BLaER1 treated with 17β-estradiol and CSF1 and Interleukin-3, amounts not matched to agents 10 nM and 100 nM (cell line): ENCODE results near the gene FEZF1.

ENCODE experiments used
- H3K27ac ChIP-seq, 11 experiments: shearing (Covaris generic); formaldehyde crosslinking; 2 replicates each; pipeline ENCODE4 v1.8.1; 2022
- H3K27me3 ChIP-seq, 11 experiments: shearing (Covaris generic); formaldehyde crosslinking; 2 replicates each; pipeline ENCODE4 v1.8.1; 2022
- H3K36me3 ChIP-seq, 11 experiments: shearing (Covaris generic); formaldehyde crosslinking; 2 replicates each; pipeline ENCODE4 v1.8.1; 2022
- H3K4me1 ChIP-seq, 10 experiments: shearing (Covaris generic); formaldehyde crosslinking; 2 replicates each; pipeline ENCODE4 v1.8.1; 2022
- H3K4me2 ChIP-seq, 11 experiments: shearing (Covaris generic); formaldehyde crosslinking; 2 replicates each; pipeline ENCODE4 v1.8.1; 2022
- H3K4me3 ChIP-seq, 10 experiments: shearing (Covaris generic); formaldehyde crosslinking; 2 replicates each; pipeline ENCODE4 v1.8.1; 2022
- H3K9ac ChIP-seq, 11 experiments: shearing (Covaris generic); formaldehyde crosslinking; 2 replicates each; pipeline ENCODE4 v1.8.1; 2022
- H3K9me3 ChIP-seq, 11 experiments: shearing (Covaris generic); formaldehyde crosslinking; replicated peaks in 1 of 11; 2 replicates each; pipeline ENCODE4 v1.8.1; 2022
- H4K20me1 ChIP-seq, 11 experiments: shearing (Covaris generic); formaldehyde crosslinking; 2 replicates each; pipeline ENCODE4 v1.8.1; 2022
- Cebpa-rat ChIP-seq, 11 experiments: shearing (Covaris generic); IDR thresholded peaks; 2 replicates each; pipeline ENCODE4 v1.8.1; 2022

Gene FEZF1

GRCh38 chr7:122302761-122303530 lies 1.6 kb downstream of the FEZF1 start:
- no peak overlapping the region for H3K4me3 ChIP-seq
- no peaks in the 10 kb centered on the region for H3K4me1 ChIP-seq
- H4K20me1 ChIP-seq: no peaks in the 10 kb centered on the region
- H3K4me2 ChIP-seq: no peak overlapping the region
- no peak for TF ChIP-seq Cebpa-rat (IDR thresholded peaks at IDR 0.05)
- no peak overlapping the region for H3K27ac ChIP-seq
- peaks cover 58 to 73% (median 67%) of the 10 kb centered on the region in 11 experiments for H3K9me3 ChIP-seq
- no peaks in the 10 kb centered on the region; a peak in 1 of 22 replicates for H3K36me3 ChIP-seq
- H3K27me3 ChIP-seq: peaks cover 0 to 4% (median 0%) of the 10 kb centered on the region in 11 experiments; a peak in 1 of 22 replicates
- H3K9ac ChIP-seq: no peak overlapping the region

- Histone ChIP-seq H3K27me3 (peaks cover 0 to 4% (median 0%) of the 10 kb centered on the region in 11 experiments; a peak in 1 of 22 replicates), H3K27ac (no peak overlapping the region), H3K4me2 (no peak overlapping the region)
Measured at GRCh38 chr7:122301858-122302760, 2.4 kb downstream of the FEZF1 start.

GRCh38 chr7:122300956-122301833 lies 3.4 kb downstream of the FEZF1 start:
- H3K27me3 ChIP-seq: peaks cover 0 to 4% (median 0%) of the 10 kb centered on the region in 11 experiments; a peak in 1 of 22 replicates
- H3K4me2 ChIP-seq: no peak overlapping the region
- H3K27ac ChIP-seq: no peak overlapping the region
- H3K9ac ChIP-seq: no peak overlapping the region
- H3K36me3 ChIP-seq: no peaks in the 10 kb centered on the region; a peak in 1 of 22 replicates
- no peak for TF ChIP-seq Cebpa-rat (IDR thresholded peaks at IDR 0.05)
- no peak overlapping the region for H3K4me3 ChIP-seq
- no peaks in the 10 kb centered on the region for H4K20me1 ChIP-seq
- H3K4me1 ChIP-seq: no peaks in the 10 kb centered on the region
- H3K9me3 ChIP-seq: peaks cover 50 to 63% (median 56%) of the 10 kb centered on the region in 11 experiments

More at GRCh38 chr7:122301858-122302760, 2.4 kb downstream of the FEZF1 start:
- H3K4me3 ChIP-seq: no peak overlapping the region
- no peak for TF ChIP-seq Cebpa-rat (IDR thresholded peaks at IDR 0.05)
- peaks cover 58 to 72% (median 66%) of the 10 kb centered on the region in 11 experiments for H3K9me3 ChIP-seq
- no peaks in the 10 kb centered on the region for H4K20me1 ChIP-seq
- H3K36me3 ChIP-seq: no peaks in the 10 kb centered on the region; a peak in 1 of 22 replicates
- no peaks in the 10 kb centered on the region for H3K4me1 ChIP-seq
- H3K9ac ChIP-seq: no peak overlapping the region

- no peak overlapping the region for H3K9ac ChIP-seq
- no peak for TF ChIP-seq Cebpa-rat (IDR thresholded peaks at IDR 0.05)
- H3K36me3 ChIP-seq: no peaks in the 10 kb centered on the region
- peaks cover 42 to 54% (median 48%) of the 10 kb centered on the region in 11 experiments for H3K9me3 ChIP-seq
- H3K27me3 ChIP-seq: peaks cover 0 to 4% (median 0%) of the 10 kb centered on the region in 11 experiments; a peak in 1 of 22 replicates
- H3K4me1 ChIP-seq: no peaks in the 10 kb centered on the region
- H4K20me1 ChIP-seq: no peaks in the 10 kb centered on the region
- H3K27ac ChIP-seq: no peak overlapping the region
- no peak overlapping the region for H3K4me3 ChIP-seq
- H3K4me2 ChIP-seq: no peak overlapping the region
Measured at GRCh38 chr7:122300211-122300932, 4.2 kb downstream of the FEZF1 start.

- H3K36me3 ChIP-seq: no peaks in the 10 kb centered on the region
- H3K27me3 ChIP-seq: peaks cover 0 to 4% (median 0%) of the 10 kb centered on the region in 11 experiments; a peak in 1 of 22 replicates
- H3K9me3 ChIP-seq: peaks cover 35 to 49% (median 42%) of the 10 kb centered on the region in 11 experiments
- H3K9ac ChIP-seq: no peak overlapping the region
- H3K4me3 ChIP-seq: no peak overlapping the region
- H3K4me2 ChIP-seq: no peak overlapping the region
- no peak for TF ChIP-seq Cebpa-rat (IDR thresholded peaks at IDR 0.05)
- no peak overlapping the region for H3K27ac ChIP-seq
- no peaks in the 10 kb centered on the region for H4K20me1 ChIP-seq
- H3K4me1 ChIP-seq: no peaks in the 10 kb centered on the region
Measured at GRCh38 chr7:122299624-122300210, 4.8 kb downstream of the FEZF1 start.

GRCh38 chr7:122298618-122299017 lies 5.9 kb downstream of the FEZF1 start:
- Histone ChIP-seq H3K27ac (no peak overlapping the region), H3K4me1 (no peaks in the 10 kb centered on the region), H3K4me3 (no peak overlapping the region), H3K27me3 (peaks cover 0 to 4% (median 0%) of the 10 kb centered on the region in 11 experiments; a peak in 1 of 22 replicates), H3K36me3 (no peaks in the 10 kb centered on the region), H3K9ac (no peak overlapping the region), H4K20me1 (no peaks in the 10 kb centered on the region), H3K4me2 (no peak overlapping the region), H3K9me3 (peaks cover 24 to 38% (median 31%) of the 10 kb centered on the region in 11 experiments)
- no peak for TF ChIP-seq Cebpa-rat (IDR thresholded peaks at IDR 0.05)

GRCh38 chr7:122298131-122298530 lies 6.4 kb downstream of the FEZF1 start:
- H3K27me3 ChIP-seq: peaks cover 0 to 4% (median 0%) of the 10 kb centered on the region in 11 experiments; a peak in 1 of 22 replicates
- H3K4me2 ChIP-seq: no peak overlapping the region
- H3K4me3 ChIP-seq: no peak overlapping the region
- TF ChIP-seq Cebpa-rat (IDR thresholded peaks at IDR 0.05): no peak
- H3K9ac ChIP-seq: no peak overlapping the region
- no peaks in the 10 kb centered on the region for H3K36me3 ChIP-seq
- no peaks in the 10 kb centered on the region for H3K4me1 ChIP-seq
- no peaks in the 10 kb centered on the region for H4K20me1 ChIP-seq
- H3K9me3 ChIP-seq: peaks cover 22 to 35% (median 28%) of the 10 kb centered on the region in 11 experiments; a peak in 21 of 22 replicates
- H3K27ac ChIP-seq: no peak overlapping the region

- Histone ChIP-seq H3K4me2 (no peak overlapping the region), H3K4me3 (no peak overlapping the region), H3K4me1 (no peaks in the 10 kb centered on the region), H3K27me3 (no peaks in the 10 kb centered on the region), H3K9ac (no peak overlapping the region), H3K36me3 (no peaks in the 10 kb centered on the region), H3K27ac (no peak overlapping the region), H3K9me3 (no peaks in the 10 kb centered on the region; a peak in 1 of 22 replicates), H4K20me1 (no peaks in the 10 kb centered on the region)
- TF ChIP-seq Cebpa-rat (IDR thresholded peaks at IDR 0.05): no peak
Measured at GRCh38 chr7:122291189-122291588, 13.4 kb downstream of the FEZF1 start.
